Glomerular visceral epithelial cell (primary cell): ENCODE data around the gene PRKACB.

Source experiments
- DNase-seq: peaks from one replicate; pipeline ENCODE4 v3.0.0-alpha.2; 2016; ENCODE audit errors: extremely low spot score

Gene PRKACB

GRCh38 chr1:84143796-84144565 is at the start of gene PRKACB:
Gene PRKACB (plus strand): TSS chr1:84144271. CDS start chr1:84144362, 91 bp downstream.
- peak; percentile 27 for DNase-seq

GRCh38 chr1:84095308-84095707 is 48.8 kb upstream of the PRKACB start:
- DNase-seq = no peak

GRCh38 chr1:84096176-84096575 is 47.9 kb upstream of the PRKACB start:
- DNase-seq = no peak

GRCh38 chr1:84101204-84101603 is 42.9 kb upstream of the PRKACB start:
- no peak for DNase-seq

GRCh38 chr1:84103197-84103992 is 40.7 kb upstream of the PRKACB start:
- peak; percentile 76 for DNase-seq

GRCh38 chr1:84107538-84107937 is 36.5 kb upstream of the PRKACB start:
- peak; percentile 31 for DNase-seq

- no peak for DNase-seq
Measured at GRCh38 chr1:84107955-84108354, 36.1 kb upstream of the PRKACB start.

- DNase-seq = no peak
Measured at GRCh38 chr1:84108900-84109578, 35.0 kb upstream of the PRKACB start.

GRCh38 chr1:84110629-84111028 is 33.4 kb upstream of the PRKACB start:
- no peak for DNase-seq

- DNase-seq = no peak
Measured at GRCh38 chr1:84116558-84116957, 27.5 kb upstream of the PRKACB start.

GRCh38 chr1:84117868-84118267 is 26.2 kb upstream of the PRKACB start:
- peak; percentile 7 for DNase-seq

- DNase-seq = no peak
Measured at GRCh38 chr1:84121360-84121759, 22.7 kb upstream of the PRKACB start.

- DNase-seq = peak; percentile 61
Measured at GRCh38 chr1:84122780-84123382, 21.2 kb upstream of the PRKACB start.

- DNase-seq = no peak
Measured at GRCh38 chr1:84133479-84133878, 10.6 kb upstream of the PRKACB start.

GRCh38 chr1:84135341-84135740 is 8.7 kb upstream of the PRKACB start:
- DNase-seq = no peak

- DNase-seq = peak; percentile 17
Measured at GRCh38 chr1:84141182-84142003, 2.7 kb upstream of the PRKACB start.

- no peak for DNase-seq
Measured at GRCh38 chr1:84145068-84145467, 997 bp downstream of the PRKACB start.

GRCh38 chr1:84146411-84147032 is 2.5 kb downstream of the PRKACB start:
- DNase-seq = peak; percentile 10

GRCh38 chr1:84148758-84149157 is 4.7 kb downstream of the PRKACB start:
- DNase-seq = no peak

GRCh38 chr1:84152649-84153056 is 8.6 kb downstream of the PRKACB start:
- DNase-seq = peak; percentile 15

GRCh38 chr1:84155517-84155916 is 11.4 kb downstream of the PRKACB start:
- no peak for DNase-seq
